ENCODE measurements around the gene MEGF10.

DNA sequence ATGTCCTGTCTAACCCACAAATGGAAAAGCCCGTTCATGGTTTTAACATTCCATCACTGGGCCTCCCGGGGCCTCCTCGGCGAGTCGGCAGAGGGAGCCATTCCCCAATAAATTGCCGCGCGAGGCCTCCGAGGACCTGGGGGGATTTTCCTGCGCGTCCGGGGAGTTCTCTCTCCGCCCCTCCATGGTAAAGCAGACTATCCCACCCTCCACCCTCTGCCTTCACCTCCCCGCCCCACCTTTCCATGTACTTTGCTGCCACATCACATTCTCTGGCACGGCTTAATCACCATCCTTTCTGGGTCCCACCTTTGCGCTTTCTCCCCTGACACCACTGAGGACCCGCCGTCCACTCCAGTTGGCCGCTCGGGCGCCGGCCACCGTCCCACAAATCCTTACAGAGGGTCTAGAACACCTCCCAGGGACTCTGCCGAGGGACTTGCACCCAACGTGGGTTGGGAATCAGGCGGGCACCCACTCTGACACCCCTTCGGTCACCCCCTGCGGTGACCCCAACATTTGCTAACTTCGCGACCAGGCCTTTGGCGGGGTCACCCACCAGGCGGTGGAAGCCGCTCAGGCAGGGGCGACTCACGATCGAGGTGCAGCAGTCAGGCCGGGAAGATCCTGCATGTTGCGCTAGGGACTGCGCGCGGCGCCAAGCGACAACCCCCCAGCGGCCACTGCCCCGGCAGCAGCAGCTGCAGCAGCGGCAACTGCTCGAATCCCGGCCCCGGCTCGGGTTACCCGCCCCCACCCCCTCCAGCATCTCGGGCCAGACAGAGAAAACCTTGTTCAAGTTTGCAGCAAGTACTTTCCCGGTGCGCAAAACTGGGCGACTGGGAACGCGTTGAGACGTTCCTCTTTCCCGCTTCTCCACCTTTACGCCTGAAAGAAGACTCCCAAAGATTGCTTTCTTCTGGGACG, at the start of gene MEGF10:
- TF ChIP-seq EZH2 (IDR thresholded peaks at IDR 0.05) = no peak
- TF ChIP-seq FOXP2 (optimal IDR thresholded peaks at IDR 0.05; ENCODE audit: control extremely low read depth, extremely low read length, insufficient read depth) = no peak
- TF ChIP-seq POLR2AphosphoS5 (IDR thresholded peaks at IDR 0.05; ENCODE audit: borderline replicate concordance, low read depth, low read length) = no peak

All from SK-N-MC (cell line).